C1 segment of cervical spinal cord (tissue), 14 donors: ENCODE measurements around the gene PMCH.
"Not testable (repeated sequence)": the region's sequence is repeated elsewhere in the genome, so short reads cannot be mapped to it uniquely, and the experiment has no call there.

Experiments
- DNase-seq, 14 donors: peaks; one replicate each; lab custom pipeline; 2025; lab: John Stamatoyannopoulos, UW

PMCH gene

DNA sequence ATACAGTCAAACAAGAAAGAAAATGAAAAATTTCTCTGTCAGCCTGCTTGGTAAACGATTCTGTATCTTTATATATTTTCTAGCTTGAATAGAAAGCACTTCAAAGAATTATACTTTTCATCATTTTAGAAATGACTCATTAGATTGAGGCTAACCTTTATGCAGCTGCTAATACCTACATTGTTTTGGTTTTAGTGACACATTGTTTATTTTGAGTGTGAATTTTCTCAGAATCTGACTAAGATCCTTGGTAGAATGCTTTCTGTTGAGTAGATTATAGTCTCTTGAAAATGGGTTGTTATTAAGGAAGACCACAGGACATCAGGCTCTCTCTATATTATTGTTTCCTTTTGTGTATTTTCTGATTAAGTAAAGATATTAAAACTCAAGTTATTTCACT lies at the start of gene PMCH:
Gene PMCH, minus strand, starts transcription at position 45 of the 400 bp plus-strand sequence. CDS start 63 bp downstream, outside the sequence.
- no peak for DNase-seq

GRCh38 chr12:102240859-102241258 lies 43.2 kb upstream of the PMCH start:
- not testable (repeated sequence) for DNase-seq

DNA sequence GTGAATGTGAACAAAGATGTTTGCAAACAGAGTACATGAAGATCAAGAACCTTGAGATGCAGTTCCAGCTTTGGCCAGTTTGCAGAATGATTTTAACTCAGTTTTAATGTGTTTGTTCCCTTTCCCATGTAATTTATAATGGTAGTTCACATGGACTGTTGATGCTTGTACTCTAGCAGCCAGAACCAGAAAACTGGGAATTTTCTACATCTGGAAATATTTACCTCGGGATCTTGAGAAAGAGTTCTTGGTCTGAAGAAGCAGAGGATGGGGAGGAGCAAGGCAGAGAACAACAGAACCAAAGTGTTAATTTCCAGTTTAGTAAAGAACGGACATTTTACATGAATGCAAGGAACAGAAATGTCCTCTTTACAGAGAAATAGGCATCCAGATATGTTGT lies 37.0 kb upstream of the PMCH start:
- DNase-seq = no peak

DNA sequence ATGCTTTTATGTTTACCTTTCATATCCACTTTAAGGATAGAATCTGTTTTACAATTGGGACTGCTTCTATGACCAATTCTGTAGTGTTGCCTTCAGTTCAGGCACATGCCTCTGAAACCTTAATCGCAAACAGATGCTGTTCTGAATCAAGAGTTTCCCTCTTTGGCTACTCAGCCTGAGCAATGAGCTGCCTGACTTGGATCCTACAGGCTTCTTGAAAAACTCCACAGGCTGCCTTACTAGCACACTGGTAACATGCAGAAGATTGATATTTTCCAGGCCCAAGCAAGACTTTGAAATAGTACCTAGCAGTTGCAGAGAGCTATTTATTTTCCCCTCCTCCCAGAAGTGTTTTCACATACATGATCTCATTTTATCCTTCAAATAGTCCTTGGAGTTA lies 34.8 kb upstream of the PMCH start:
- no peak for DNase-seq

- DNase-seq = no peak
Observed at GRCh38 chr12:102232036-102232435, 34.4 kb upstream of the PMCH start.

DNA sequence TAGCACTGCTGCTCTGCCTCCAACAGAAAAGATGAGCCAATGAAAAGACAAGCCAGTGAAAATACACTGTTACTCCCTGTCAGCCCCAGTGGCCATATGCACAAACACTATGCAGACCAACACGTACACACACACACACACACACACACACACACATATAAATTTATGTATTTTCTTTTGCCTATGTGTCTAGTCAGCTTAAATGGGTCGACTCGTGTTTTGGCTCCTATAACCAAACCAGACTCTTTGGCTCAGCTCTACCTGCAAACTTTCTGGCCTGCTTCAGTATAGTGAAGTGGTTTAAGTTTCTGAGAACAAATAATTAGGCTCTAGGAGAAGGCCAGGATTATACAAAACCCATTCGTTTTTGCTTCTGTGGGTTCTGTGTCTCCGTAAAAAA lies 30.3 kb upstream of the PMCH start:
- DNase-seq = no peak

DNA sequence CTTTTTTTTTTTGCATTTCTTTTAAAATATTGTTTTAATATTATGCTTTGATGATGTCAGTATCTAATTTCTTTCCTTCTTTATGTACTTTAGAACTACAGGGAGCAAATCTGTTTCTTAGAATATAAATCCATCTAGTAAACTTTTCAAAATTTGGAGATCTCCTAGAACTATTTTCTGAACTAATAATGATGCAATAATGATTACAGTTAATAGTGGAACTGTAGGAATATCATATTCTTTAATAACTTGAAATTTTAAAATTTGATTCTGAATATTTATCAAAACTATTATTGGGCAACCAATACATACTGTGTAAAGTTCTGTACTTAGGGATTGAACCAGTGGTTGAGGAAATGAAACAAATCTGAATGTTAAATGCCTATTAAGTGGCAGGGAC lies 23.1 kb upstream of the PMCH start:
- DNase-seq = no peak

DNA sequence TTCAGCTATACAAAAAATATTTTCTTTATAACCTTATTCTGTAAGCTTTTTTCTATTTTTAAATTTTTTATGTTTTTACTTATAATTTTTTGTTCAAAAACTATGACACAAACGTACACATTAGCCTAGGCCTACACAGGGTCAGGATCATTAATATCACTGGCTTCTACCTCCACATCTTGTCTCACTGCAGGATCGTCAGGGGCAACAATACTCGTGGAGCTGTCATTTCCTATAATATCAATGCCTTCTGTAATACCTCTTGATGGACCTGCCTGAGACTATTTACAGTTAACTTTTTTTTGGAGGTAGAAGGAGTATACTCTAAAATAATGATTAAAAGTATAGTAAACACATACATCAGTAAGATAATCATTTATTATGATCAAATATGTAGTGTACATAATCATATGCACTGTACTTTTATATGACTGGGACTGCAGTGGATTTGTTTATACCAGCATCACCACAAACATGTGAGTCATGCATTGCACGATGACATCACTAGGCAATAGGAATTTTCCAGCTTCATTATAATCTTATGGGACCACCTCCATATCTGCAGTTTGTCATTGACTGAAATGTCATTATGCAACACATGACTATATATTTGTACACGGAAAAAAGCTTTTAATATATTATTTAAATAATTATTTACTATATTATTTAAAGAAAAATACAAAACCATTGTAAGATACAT lies 18.5 kb upstream of the PMCH start:
- no peak for DNase-seq

GRCh38 chr12:102204025-102204424 lies 6.4 kb upstream of the PMCH start:
- no peak for DNase-seq

DNA sequence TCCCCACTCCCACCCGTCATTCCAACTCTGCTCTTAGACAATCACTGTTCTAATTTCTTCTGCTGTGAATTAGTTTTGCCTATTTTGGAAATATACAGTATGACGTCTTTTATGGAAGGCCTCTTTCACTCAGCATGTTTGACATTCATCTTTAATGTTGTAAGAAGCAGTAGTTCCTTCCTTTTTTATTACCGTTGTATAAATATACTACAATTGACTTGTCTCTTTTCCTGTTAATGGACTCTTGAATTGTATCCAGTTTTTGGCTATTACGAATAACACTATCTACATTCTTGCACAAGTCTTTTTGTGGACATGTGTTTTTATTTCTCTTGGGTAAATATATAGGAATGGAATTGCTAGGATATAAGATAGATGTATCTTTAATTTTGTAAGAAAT lies 4.9 kb upstream of the PMCH start:
- no peak for DNase-seq

GRCh38 chr12:102201436-102202061 lies 3.9 kb upstream of the PMCH start:
- DNase-seq = no peak

GRCh38 chr12:102195826-102196225 lies 1.8 kb downstream of the PMCH start:
- DNase-seq = no peak

DNA sequence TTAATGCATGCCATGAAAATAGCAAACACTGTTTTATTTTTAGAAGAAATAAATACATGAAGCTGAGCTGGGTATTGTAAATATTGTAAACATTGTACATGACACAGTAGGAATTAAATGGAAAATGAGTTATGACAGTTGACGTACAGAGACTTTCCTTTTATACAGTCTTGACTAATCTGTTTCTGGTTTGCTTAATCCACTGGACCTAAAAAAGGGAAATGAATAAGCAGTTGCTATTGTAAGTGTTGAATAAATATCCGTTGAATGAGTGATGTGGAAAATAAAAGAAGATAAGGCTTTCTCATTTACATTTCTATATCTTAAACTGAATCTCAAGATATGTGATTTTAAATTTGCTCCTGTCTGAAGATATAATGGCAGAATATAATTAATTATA lies 15.0 kb downstream of the PMCH start:
- no peak for DNase-seq

DNA sequence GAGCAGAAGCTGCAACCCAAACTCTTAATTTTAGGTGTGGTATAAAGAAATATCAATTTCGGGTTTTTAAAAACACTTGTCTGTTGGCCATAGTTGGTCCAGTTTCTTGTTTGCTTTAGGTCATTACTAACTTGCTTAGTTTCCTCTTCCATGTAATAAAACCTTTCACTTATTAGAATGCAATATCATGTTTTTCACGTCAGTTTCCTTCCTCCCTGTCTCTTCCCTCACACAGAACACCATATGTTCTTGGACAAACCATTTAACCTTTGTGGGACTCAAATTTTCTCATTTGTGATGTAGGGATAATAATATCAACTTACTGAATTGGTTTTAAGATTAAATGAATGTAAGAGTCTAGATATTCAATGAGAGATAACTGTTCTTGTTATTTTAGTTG lies 22.9 kb downstream of the PMCH start:
- DNase-seq = no peak

DNA sequence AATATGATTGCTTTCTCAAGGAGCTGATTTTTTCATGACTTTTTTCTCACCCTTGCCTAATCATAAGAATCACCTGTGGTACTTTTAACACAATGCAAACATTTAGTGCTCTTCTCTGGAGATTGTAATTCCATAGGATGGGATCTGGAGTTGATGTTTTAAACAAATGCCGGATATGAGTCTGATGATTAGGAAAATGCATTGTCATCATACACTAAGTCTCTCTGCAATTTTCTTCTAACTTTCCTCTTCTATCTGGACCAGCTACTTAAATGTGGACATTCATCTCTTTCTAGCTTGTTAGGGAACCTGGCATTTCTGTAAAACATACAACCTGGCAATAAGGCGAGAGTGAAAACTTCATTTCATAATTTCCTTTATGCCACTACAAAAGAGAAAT lies 23.5 kb downstream of the PMCH start:
- no peak for DNase-seq

- DNase-seq = no peak
Observed at GRCh38 chr12:102172436-102172835, 25.2 kb downstream of the PMCH start.

DNA sequence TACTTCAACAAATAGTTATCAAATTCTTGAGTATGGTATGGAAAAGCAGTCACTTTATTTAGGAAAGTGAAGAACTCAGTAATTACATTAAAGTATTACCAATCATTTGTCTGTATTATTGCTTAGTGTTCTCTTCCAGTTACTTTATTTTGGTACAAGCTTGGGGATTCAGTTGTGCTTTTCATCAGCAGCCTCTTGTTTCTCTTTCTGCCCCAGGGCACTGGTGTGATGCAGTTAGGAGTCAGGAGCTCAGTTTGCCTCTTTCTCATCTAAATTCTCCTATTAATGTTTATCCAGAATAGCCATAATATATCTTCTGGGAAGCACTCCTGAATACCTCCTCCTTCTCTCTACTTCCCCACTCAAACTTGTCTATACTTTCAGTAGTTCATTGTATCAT lies 25.7 kb downstream of the PMCH start:
- no peak for DNase-seq

- DNase-seq = no peak
Observed at GRCh38 chr12:102169922-102170621, 27.6 kb downstream of the PMCH start.

- no peak for DNase-seq
Observed at GRCh38 chr12:102167821-102168604, 29.6 kb downstream of the PMCH start.

DNA sequence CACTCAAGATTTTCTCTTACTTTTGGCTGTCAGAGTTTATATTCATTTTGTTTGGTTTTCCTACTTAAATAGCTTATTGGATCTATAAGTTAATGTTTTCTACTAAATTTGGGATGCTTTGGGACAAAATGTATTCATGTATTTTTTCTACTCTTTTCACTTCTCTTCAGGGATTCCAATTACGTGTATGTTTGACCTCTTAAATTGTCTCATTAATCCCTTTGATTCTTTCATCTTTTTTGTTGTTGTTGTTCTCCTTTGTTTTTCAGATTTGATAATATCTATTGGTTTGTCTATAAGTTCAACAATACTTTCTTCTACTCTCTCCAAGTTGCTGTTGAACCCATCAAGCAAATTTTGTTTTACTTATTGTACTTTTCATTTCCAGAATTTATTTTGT lies 34.2 kb downstream of the PMCH start:
- no peak for DNase-seq

- DNase-seq = not testable (repeated sequence)
Observed at GRCh38 chr12:102155206-102155605, 42.4 kb downstream of the PMCH start.

DNA sequence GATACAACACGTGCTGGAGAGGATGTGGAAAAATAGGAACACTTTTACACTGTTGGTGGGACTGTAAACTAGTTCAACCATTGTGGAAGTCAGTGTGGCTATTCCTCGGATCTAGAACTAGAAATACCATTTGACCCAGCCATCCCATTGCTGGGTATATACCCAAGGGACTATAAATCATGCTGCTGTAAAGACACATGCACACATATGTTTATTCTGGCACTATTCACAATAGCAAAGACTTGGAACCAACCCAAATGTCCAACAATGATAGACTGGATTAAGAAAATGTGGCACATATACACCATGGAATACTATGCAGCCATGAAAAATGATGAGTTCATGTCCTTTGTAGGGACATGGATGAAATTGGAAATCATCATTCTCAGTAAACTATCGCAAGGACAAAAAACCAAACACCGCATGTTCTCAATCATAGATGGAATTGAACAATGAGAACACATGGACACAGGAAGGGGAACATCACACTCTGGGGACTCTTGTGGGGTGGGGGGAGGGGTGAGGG lies 50.5 kb downstream of the PMCH start:
- not testable (repeated sequence) for DNase-seq
